Dendritic cell treated with granulocyte-macrophage colony-stimulating factor and Interleukin-4, amounts not matched to agents 40 ng/mL and 50 ng/mL, for 4 days (primary cell): ENCODE measurements around the gene DNAJB7.
"Not testable (repeated sequence)": the region's sequence is repeated elsewhere in the genome, so short reads cannot be mapped to it uniquely, and the experiment has no call there.

Experiments
- H3K27ac Mint-ChIP-seq: one replicate; pipeline ENCODE4 v1.8.0; 2022; ENCODE audit warnings: mild to moderate bottlenecking, mixed read lengths
- H3K27me3 Mint-ChIP-seq: one replicate; pipeline ENCODE4 v1.8.0; 2022; ENCODE audit warnings: mild to moderate bottlenecking, mixed read lengths
- H3K36me3 Mint-ChIP-seq: one replicate; pipeline ENCODE4 v1.8.0; 2022; ENCODE audit warnings: low read depth, mixed read lengths
- H3K4me1 Mint-ChIP-seq: one replicate; pipeline ENCODE4 v1.8.0; 2022; ENCODE audit warnings: low read depth, mixed read lengths
- H3K4me3 Mint-ChIP-seq: one replicate; pipeline ENCODE4 v1.8.0; 2022; ENCODE audit warnings: mild to moderate bottlenecking, moderate library complexity, mixed read lengths
- H3K9me3 Mint-ChIP-seq: one replicate; pipeline ENCODE4 v1.8.0; 2022; ENCODE audit warnings: mixed read lengths
- intact Hi-C: fragments of 100-400 bp; cut with micrococcal nuclease; formaldehyde crosslinking; loops from one replicate; pipeline ENCODE4 v1.15.0; 2022

DNAJB7 gene

DNA sequence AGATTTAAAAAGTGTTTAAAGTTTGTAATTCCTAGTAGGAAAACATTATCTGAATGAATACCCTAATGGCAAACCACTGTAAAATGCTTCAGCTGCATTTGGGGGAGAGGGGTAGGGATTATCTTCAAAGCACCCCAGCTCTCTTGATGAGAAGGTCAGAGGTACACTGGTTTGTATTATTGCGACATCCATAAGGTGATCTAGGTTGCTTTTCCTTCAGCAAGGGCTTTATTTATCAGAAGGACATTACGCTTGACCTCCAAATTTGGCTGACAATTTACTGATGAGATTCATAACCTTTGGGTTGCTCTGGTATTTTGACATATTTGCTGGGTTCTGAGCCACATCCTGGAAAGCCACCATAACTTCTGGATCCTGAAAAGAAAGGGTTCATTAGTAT is 35.6 kb downstream of the DNAJB7 start:
- intact Hi-C loops, H3K9me3 Mint-ChIP-seq, H3K27ac Mint-ChIP-seq, H3K27me3 Mint-ChIP-seq, H3K4me1 Mint-ChIP-seq, H3K4me3 Mint-ChIP-seq: not testable (repeated sequence)
- peaks cover 63% of the 10 kb centered on the region for H3K36me3 Mint-ChIP-seq

DNA sequence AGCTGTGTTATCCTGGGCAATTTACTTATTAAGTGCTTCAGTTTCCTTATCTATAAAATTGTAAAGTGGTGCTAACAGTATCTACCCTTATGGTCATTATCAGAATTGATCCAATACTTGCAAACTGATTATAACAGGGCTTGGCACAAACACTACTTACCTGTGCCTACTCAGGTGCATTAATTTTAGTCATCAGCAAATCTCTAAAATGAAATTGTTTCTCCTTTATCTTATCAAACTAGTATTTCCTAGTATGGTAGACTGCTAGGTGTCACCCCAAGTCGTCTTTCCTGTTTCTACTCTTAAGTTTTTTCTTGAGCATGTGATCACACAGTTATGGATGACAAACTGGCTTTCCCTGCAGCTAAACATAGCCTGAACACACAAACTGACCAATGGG is 38.5 kb downstream of the DNAJB7 start:
- no peaks in the 10 kb centered on the region for H3K9me3 Mint-ChIP-seq
- intact Hi-C loops: no loop called here
- no peak overlapping the region for H3K27ac Mint-ChIP-seq
- H3K36me3 Mint-ChIP-seq: peaks cover 47% of the 10 kb centered on the region
- no peak overlapping the region for H3K4me3 Mint-ChIP-seq
- no peaks in the 10 kb centered on the region for H3K27me3 Mint-ChIP-seq
- peaks cover 14% of the 10 kb centered on the region for H3K4me1 Mint-ChIP-seq

- peak overlapping the region; percentile 94 for H3K27ac Mint-ChIP-seq
- intact Hi-C loops: loop anchor here (5.0 kb wide), 1 partner anchor 33 kb away; no protein-coding TSS in a partner anchor
- H3K9me3 Mint-ChIP-seq: no peaks in the 10 kb centered on the region
- H3K4me3 Mint-ChIP-seq: peak overlapping the region; percentile 95
- peaks cover 32% of the 10 kb centered on the region for H3K4me1 Mint-ChIP-seq
- no peaks in the 10 kb centered on the region for H3K27me3 Mint-ChIP-seq
- H3K36me3 Mint-ChIP-seq: peaks cover 25% of the 10 kb centered on the region
Measured at GRCh38 chr22:40819599-40820140, 42.2 kb downstream of the DNAJB7 start.

GRCh38 chr22:40818747-40819598 is 42.9 kb downstream of the DNAJB7 start, which contains the start of gene SLC25A17:
SLC25A17 (minus strand) TSS chr22:40819346; CDS start chr22:40819248, 98 bp downstream.
- Mint-ChIP-seq H3K27ac (peak within 1 kb of the TSS; percentile 94), H3K4me3 (peak within 1 kb of the TSS; percentile 95), H3K4me1 (peaks cover 32% of the 10 kb centered on the region), H3K9me3 (no peaks in the 10 kb centered on the region), H3K36me3 (peaks cover 21% of the 10 kb centered on the region), H3K27me3 (no peaks in the 10 kb centered on the region)
- intact Hi-C loops: loop anchor here (5.0 kb wide), 1 partner anchor 33 kb away; no protein-coding TSS in a partner anchor

DNA sequence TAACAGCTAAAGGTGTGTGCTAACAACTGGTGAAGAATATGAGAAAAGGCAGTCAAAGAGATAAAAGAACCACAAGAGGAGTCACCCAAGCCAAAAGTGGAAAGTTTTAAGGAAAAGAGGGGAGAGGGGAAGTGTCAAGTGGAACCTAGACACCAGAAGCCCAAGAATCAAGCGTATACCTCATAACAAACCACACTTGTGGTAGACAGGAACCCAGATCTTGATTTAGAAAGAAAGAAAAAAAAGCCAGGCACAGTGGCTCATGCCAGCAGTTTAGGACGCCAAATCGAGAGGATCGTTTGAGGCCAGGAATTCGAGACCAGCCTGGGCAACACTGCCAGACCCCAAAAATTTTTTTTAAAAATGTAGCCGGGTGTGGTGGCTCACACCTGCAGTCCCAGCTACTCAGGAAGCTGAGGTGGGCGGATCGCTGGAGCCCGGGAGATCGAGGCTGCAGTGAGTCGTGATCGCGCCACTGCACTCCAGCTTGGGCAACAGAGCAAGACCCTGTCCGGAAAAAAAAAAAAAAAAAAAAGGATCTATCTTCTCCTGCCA is 43.6 kb downstream of the DNAJB7 start:
- H3K36me3 Mint-ChIP-seq: peaks cover 16% of the 10 kb centered on the region
- H3K4me1 Mint-ChIP-seq: peaks cover 32% of the 10 kb centered on the region
- no peaks in the 10 kb centered on the region for H3K27me3 Mint-ChIP-seq
- H3K27ac Mint-ChIP-seq: peak overlapping the region; percentile 94
- intact Hi-C loops: loop anchor here (5.0 kb wide), 1 partner anchor 34 kb away; no protein-coding TSS in a partner anchor
- no peaks in the 10 kb centered on the region for H3K9me3 Mint-ChIP-seq
- peak overlapping the region; percentile 95 for H3K4me3 Mint-ChIP-seq

GRCh38 chr22:40817737-40818136 is 44.2 kb downstream of the DNAJB7 start:
- peak overlapping the region; percentile 95 for H3K4me3 Mint-ChIP-seq

GRCh38 chr22:40813912-40814315 is 48.0 kb downstream of the DNAJB7 start:
- Mint-ChIP-seq H3K4me1 (peaks cover 22% of the 10 kb centered on the region), H3K27me3 (no peaks in the 10 kb centered on the region), H3K36me3 (peaks cover 17% of the 10 kb centered on the region), H3K9me3 (no peaks in the 10 kb centered on the region), H3K27ac (no peak overlapping the region), H3K4me3 (no peak overlapping the region)
- intact Hi-C loops: no loop called here

More at GRCh38 chr22:40817737-40818136, 44.2 kb downstream of the DNAJB7 start:
- Mint-ChIP-seq H3K4me1 (peaks cover 32% of the 10 kb centered on the region), H3K9me3 (no peaks in the 10 kb centered on the region), H3K27me3 (no peaks in the 10 kb centered on the region), H3K27ac (peak overlapping the region; percentile 94), H3K36me3 (peaks cover 20% of the 10 kb centered on the region)
- intact Hi-C loops: loop anchor here (5.0 kb wide), 1 partner anchor 35 kb away; no protein-coding TSS in a partner anchor
